IMR-90 (cell line): ENCODE data around the gene HTT. TPM values are rescaled to one million over a fixed set of nuclear protein-coding genes. Genes with fewer than 3 reads are reported as not detected.

Experiments
- ATAC-seq: fragments of 200-7000 bp; cut with Tn5 transposase; 2 replicates; pipeline ENCODE4 v1.9.1; 2020; ENCODE audit warnings: low read depth, mild to moderate bottlenecking, moderate library complexity
- BruUV-seq: library from RNA; stranded (reverse); fragments of 400-500 nt; replicated peaks from 2 replicates; lab custom pipeline; 2021; lab: Mats Ljungman, UMichigan
- CTCF ChIA-PET: fragments of 300-600 bp; formaldehyde crosslinking; extraction: SDS; loops from one replicate; lab custom pipeline; 2021; ENCODE audit warnings: antibody characterized with exemption; lab: Yijun Ruan, JAX
- POLR2A ChIA-PET: fragments of 300-600 bp; sonication (Branson Sonifier 250); formaldehyde crosslinking; loops from one replicate; lab custom pipeline; 2022; ENCODE audit warnings: antibody characterized with exemption; ENCODE audit not compliant: unreplicated experiment; lab: Charles Lee
- DNase-seq: peaks from one replicate; pipeline ENCODE4 v3.0.0; 2013
- H2AFZ ChIP-seq: replicated peaks from 2 replicates; pipeline ENCODE3; 2013; ENCODE audit warnings: low read length, mild to moderate bottlenecking; ENCODE audit not compliant: poor library complexity
- H2AK5ac ChIP-seq: 2 replicates; pipeline ENCODE4 v1.6.1; 2013; ENCODE audit warnings: low read depth, low read length, inconsistent platforms
- H2AK9ac ChIP-seq: replicated peaks from 2 replicates; pipeline ENCODE3; 2013; ENCODE audit warnings: mild to moderate bottlenecking, low read depth, low read length, moderate library complexity; ENCODE audit not compliant: poor library complexity
- H2BK120ac ChIP-seq: 2 replicates; pipeline ENCODE4 v1.6.1; 2013; ENCODE audit warnings: low read depth, low read length, inconsistent platforms
- H2BK15ac ChIP-seq: 3 replicates; pipeline ENCODE4 v1.6.1; 2013; ENCODE audit warnings: low read depth, low read length, inconsistent platforms
- H2BK20ac ChIP-seq: 2 replicates; pipeline ENCODE4 v1.6.1; 2013; ENCODE audit warnings: low read depth, mild to moderate bottlenecking, inconsistent platforms, low read length, moderate library complexity
- H2BK5ac ChIP-seq: 2 replicates; pipeline ENCODE4 v1.6.1; 2013; ENCODE audit warnings: mild to moderate bottlenecking, low read depth, low read length, inconsistent platforms; ENCODE audit not compliant: poor library complexity, severe bottlenecking
- H3K14ac ChIP-seq: replicated peaks from 2 replicates; pipeline ENCODE4 v1.6.1; 2013; ENCODE audit warnings: low read depth, low read length, inconsistent platforms
- H3K18ac ChIP-seq: 2 replicates; pipeline ENCODE4 v1.6.1; 2013; ENCODE audit warnings: low read depth, low read length, control low read depth
- H3K23ac ChIP-seq: 2 replicates; pipeline ENCODE4 v1.6.1; 2013; ENCODE audit warnings: low read depth, low read length, inconsistent platforms
- H3K27ac ChIP-seq: 2 replicates; pipeline ENCODE4 v1.5.1; 2013; ENCODE audit warnings: mild to moderate bottlenecking, control low read depth, low read length; ENCODE audit not compliant: insufficient read depth
- H3K27me3 ChIP-seq: 2 replicates; pipeline ENCODE4 v1.6.1; 2013; ENCODE audit warnings: low read length; ENCODE audit not compliant: control insufficient read depth, insufficient read depth
- H3K36me3 ChIP-seq: 2 replicates; pipeline ENCODE4 v1.6.1; 2013; ENCODE audit warnings: low read length, mixed read lengths; ENCODE audit not compliant: control insufficient read depth, insufficient read depth
- H3K4ac ChIP-seq: 2 replicates; pipeline ENCODE4 v1.6.1; 2013; ENCODE audit warnings: low read depth, low read length, inconsistent platforms
- H3K4me1 ChIP-seq: 2 replicates; pipeline ENCODE4 v1.6.1; 2013; ENCODE audit warnings: low read length, mixed read lengths; ENCODE audit not compliant: control insufficient read depth, insufficient read depth
- H3K4me2 ChIP-seq: 2 replicates; pipeline ENCODE4 v1.6.1; 2013; ENCODE audit warnings: low read depth, mild to moderate bottlenecking, control low read depth, low read length, moderate library complexity
- H3K4me3 ChIP-seq: 2 replicates; pipeline ENCODE4 v1.5.1; 2013; ENCODE audit warnings: low read depth, mild to moderate bottlenecking, control low read depth, low read length, moderate library complexity; ENCODE audit not compliant: insufficient read depth
- H3K56ac ChIP-seq: 2 replicates; pipeline ENCODE4 v1.6.1; 2013; ENCODE audit warnings: low read length, inconsistent platforms; ENCODE audit not compliant: insufficient read depth; ENCODE audit errors: extremely low read depth
- H3K79me1 ChIP-seq, 2 experiments: 2 replicates each; pipeline ENCODE4 v1.6.1; 2013; ENCODE audit warnings: low read length in 2 of 2, inconsistent platforms in 1 of 2, low read depth in 1 of 2
- H3K9ac ChIP-seq: 2 replicates; pipeline ENCODE4 v1.6.1; 2013; ENCODE audit warnings: low read depth, low read length, control low read depth
- H3K9me1 ChIP-seq: 2 replicates; pipeline ENCODE4 v1.6.1; 2013; ENCODE audit warnings: low read length, inconsistent platforms; ENCODE audit not compliant: insufficient read depth
- H3K9me3 ChIP-seq: 2 replicates; pipeline ENCODE4 v1.6.1; 2013; ENCODE audit warnings: low read length; ENCODE audit not compliant: control insufficient read depth, insufficient read depth
- H4K20me1 ChIP-seq: 2 replicates; pipeline ENCODE4 v1.6.1; 2013; ENCODE audit warnings: low read length, inconsistent platforms; ENCODE audit not compliant: insufficient read depth
- H4K5ac ChIP-seq: 2 replicates; pipeline ENCODE4 v1.6.1; 2013; ENCODE audit warnings: mild to moderate bottlenecking, low read depth, low read length, control low read depth
- H4K8ac ChIP-seq, 2 experiments: 2 replicates each; pipeline ENCODE4 v1.6.1; 2013; ENCODE audit warnings: low read depth in 2 of 2, low read length in 2 of 2, control low read depth in 1 of 2, inconsistent platforms in 1 of 2
- H4K91ac ChIP-seq: 2 replicates; pipeline ENCODE4 v1.6.1; 2013; ENCODE audit warnings: low read depth, low read length, inconsistent platforms; ENCODE audit not compliant: insufficient read depth
- CTCF ChIP-seq: conservative IDR thresholded peaks from 2 replicates; pipeline ENCODE4 v1.5.1; 2012; ENCODE audit warnings: mild to moderate bottlenecking, low read depth, low read length, improper control_type of control experiment
- FOS ChIP-seq: fragments of 150-350 bp; IDR thresholded peaks from 2 replicates; pipeline ENCODE4 v1.6.1; 2016; ENCODE audit warnings: low read depth, low read length
- WGBS, 2 experiments: methylation state at CpG; one replicate each; pipeline versions ENCODE4 v1.1.5 to v1.1.7; 2013; ENCODE audit warnings: missing lambda C conversion rate in 2 of 2; ENCODE audit not compliant: insufficient read length in 1 of 2; ENCODE audit errors: extremely low coverage in 2 of 2; 5-methylcytosine and 5-hydroxymethylcytosine counted together
- dilution Hi-C: fragments of 300-500 bp; cut with HindIII; formaldehyde crosslinking; loops from one replicate; pipeline ENCODE4 v1.14.3; 2018; ENCODE audit warnings: low sequenced_read_pairs; ENCODE audit not compliant: unreplicated experiment
- in situ Hi-C: fragments of 300-500 bp; cut with MboI; formaldehyde crosslinking; loops from 3 replicates; pipeline ENCODE4 v1.14.3; 2019; ENCODE audit warnings: low sequenced_read_pairs, inconsistent platforms, mixed read lengths
- intact Hi-C: fragments of 100-400 bp; cut with micrococcal nuclease; formaldehyde crosslinking; loops from 2 replicates; pipeline ENCODE4 v1.10.0; 2022
- polyA plus RNA-seq, 3 experiments: library from polyadenylated mRNA; depleted of rRNA; stranded (reverse); fragments of >200 nt; gene quantifications; 2 replicates each; pipeline ENCODE4 v1.2.3, GENCODE V29; 2012; ENCODE audit warnings: low replicate concordance in 1 of 3
- total RNA-seq: library from RNA; depleted of rRNA; stranded (reverse); fragments of >200 nt; gene quantifications from 2 replicates; pipeline ENCODE4 v1.2.3, GENCODE V29; 2012

Gene HTT
- total and polyA plus RNA-seq, 2 of the 4 experiments (the other 2 are of a cell fraction): 11.6 to 14.3 TPM

GRCh38 chr4:3115637-3116270 is 41.3 kb downstream of the HTT start:
- BruUV-seq: no TSS peak
- Histone ChIP-seq H3K18ac (no peak overlapping the region), H2AFZ (peak overlapping the region; percentile 46), H3K14ac (no peak overlapping the region), H3K4me2 (no peak overlapping the region), H3K56ac (no peak overlapping the region), H4K20me1 (peaks cover 3% of the 10 kb centered on the region; the same call in 1 of the 2 replicates), H3K9me3 (no peaks in the 10 kb centered on the region), H3K27me3 (no peaks in the 10 kb centered on the region), H2BK20ac (0 out of 2 replicates have a peak overlapping the region, but pooled peaks have one; percentile 28), H3K23ac (no peak overlapping the region), H2BK120ac (no peak overlapping the region), H3K9ac (no peak overlapping the region), H4K91ac (no peak overlapping the region), H3K36me3 (peaks cover 27% of the 10 kb centered on the region), H2BK5ac (no peak overlapping the region), H3K9me1 (peaks cover 11% of the 10 kb centered on the region), H2BK15ac (no peak overlapping the region), H3K4me3 (no peak overlapping the region), H2AK9ac (peak overlapping the region; percentile 80), H3K4ac (peak overlapping the region; percentile 19), H4K5ac (no peak overlapping the region), H3K79me1 (peaks cover 9 to 50% of the 10 kb centered on the region in 2 experiments), H3K4me1 (peaks cover 12% of the 10 kb centered on the region), H3K27ac (peak overlapping the region; percentile 1; the same call in 1 of the 2 replicates), H2AK5ac (peak overlapping the region; percentile 79), H4K8ac (peak overlapping the region in 1 of 2 experiments; percentile 6; a peak in 1 of 4 replicates)
- dilution Hi-C loops: no loop called here
- peak; percentile 82 for ATAC-seq
- in situ Hi-C loops: no loop called here
- ChIA-PET CTCF (no interaction called here), POLR2A (no interaction called here)
- TF ChIP-seq FOS (peak; percentile 44; the same call in 1 of the 2 replicates), CTCF (no peak)
- intact Hi-C loops: no loop called here
- 71% methylated on average over 7 of the region's 15 CpGs; no CpG with 5 or more reads in 1 of the 2 experiments for WGBS, 2 experiments
- peak; percentile 81 for DNase-seq
